ENCODE results near the gene ZMYND8. TPM values are rescaled to one million over a fixed set of nuclear protein-coding genes. Genes with fewer than 3 reads are reported as not detected.

Gene ZMYND8
- total RNA-seq, 1 donor from 2014 or later, result 19.9 TPM

- DNase-seq (ENCODE audit: low read depth, low spot score), result peak; percentile 41
Observed at GRCh38 chr20:47175493-47175892, 181.0 kb downstream of the ZMYND8 start.

GRCh38 chr20:47174456-47175243 is 181.8 kb downstream of the ZMYND8 start:
- DNase-seq (ENCODE audit: low read depth, low spot score), result no peak

- no peak for DNase-seq (ENCODE audit: low read depth, low spot score)
Observed at GRCh38 chr20:47173596-47174216, 182.8 kb downstream of the ZMYND8 start.

- DNase-seq (ENCODE audit: low read depth, low spot score), result no peak
Observed at GRCh38 chr20:47172579-47172978, 183.9 kb downstream of the ZMYND8 start.

- DNase-seq (ENCODE audit: low read depth, low spot score), result no peak
Observed at GRCh38 chr20:47167846-47168245, 188.7 kb downstream of the ZMYND8 start.

GRCh38 chr20:47165376-47165865 is 191.1 kb downstream of the ZMYND8 start:
- DNase-seq (ENCODE audit: low read depth, low spot score), result no peak

GRCh38 chr20:47164140-47164539 is 192.4 kb downstream of the ZMYND8 start:
- DNase-seq (ENCODE audit: low read depth, low spot score), result no peak

GRCh38 chr20:47161411-47161810 is 195.1 kb downstream of the ZMYND8 start:
- no peak for DNase-seq (ENCODE audit: low read depth, low spot score)

- DNase-seq (ENCODE audit: low read depth, low spot score), result no peak
Observed at GRCh38 chr20:47160992-47161391, 195.5 kb downstream of the ZMYND8 start.

GRCh38 chr20:47160240-47160639 is 196.3 kb downstream of the ZMYND8 start:
- no peak for DNase-seq (ENCODE audit: low read depth, low spot score)

Other genes with a start within 250 kb of the ZMYND8 start
- gene NCOA3, start 145.2 kb upstream of the ZMYND8 start, total RNA-seq, result 29.3 and 35.8 TPM in 2 replicates